CD14-positive monocyte (primary cell): Measurements from ENCODE around the gene CASD1. TPM values are rescaled to one million over a fixed set of nuclear protein-coding genes. Genes with fewer than 3 reads are reported as not detected.

Experiments
- DNase-seq, 3 donors: peaks; one replicate each; pipeline ENCODE4 v3.0.0-alpha.2; 2011 to 2022
- H2AFZ ChIP-seq: 2 replicates; pipeline ENCODE4 v1.6.0; 2012; ENCODE audit warnings: mild to moderate bottlenecking, low read depth, low read length, inconsistent platforms; ENCODE audit not compliant: insufficient read depth, poor library complexity, severe bottlenecking
- H3K27ac ChIP-seq, 2 donors: 1 replicate in 1 of 2; 2 replicates in 1 of 2; pipeline ENCODE4 v1.5.1; 2012 to 2013; ENCODE audit warnings: low read length in 2 of 2, control low read depth in 1 of 2, inconsistent platforms in 1 of 2, low read depth in 1 of 2, mild to moderate bottlenecking in 1 of 2
- H3K27me3 ChIP-seq, 2 donors: one replicate each; pipeline versions ENCODE4 v1.6.0 to v1.6.1; 2011 to 2013; ENCODE audit warnings: low read length in 2 of 2; ENCODE audit not compliant: control insufficient read depth in 2 of 2, insufficient read depth in 2 of 2
- H3K36me3 ChIP-seq, 2 donors: replicated peaks in 1 of 2; 1 replicate in 1 of 2; 2 replicates in 1 of 2; pipeline versions ENCODE4 v1.5.1 to v1.6.1; 2012 to 2013; ENCODE audit warnings: low read length in 2 of 2, control low read depth in 1 of 2, inconsistent platforms in 1 of 2, mild to moderate bottlenecking in 1 of 2; ENCODE audit not compliant: insufficient read depth in 2 of 2, control insufficient read depth in 1 of 2
- H3K4me1 ChIP-seq, 2 donors: 1 replicate in 1 of 2; 2 replicates in 1 of 2; pipeline versions ENCODE4 v1.5.1 to v1.6.1; 2012 to 2013; ENCODE audit warnings: low read length in 2 of 2, control low read depth in 1 of 2, inconsistent platforms in 1 of 2, mild to moderate bottlenecking in 1 of 2, moderate library complexity in 1 of 2; ENCODE audit not compliant: insufficient read depth in 2 of 2, control insufficient read depth in 1 of 2
- H3K4me2 ChIP-seq: replicated peaks from 2 replicates; pipeline ENCODE3; 2012; ENCODE audit warnings: low read length, moderate library complexity, mild to moderate bottlenecking; ENCODE audit not compliant: poor library complexity, severe bottlenecking; ENCODE audit errors: extremely low read depth
- H3K4me3 ChIP-seq, 3 experiments: fragments of 200-600 bp in 1 of 3; sonication (generic) in 1 of 3; replicated peaks in 1 of 3; 1 replicate in 2 of 3; 2 replicates in 1 of 3; pipeline ENCODE4 v1.5.1; 2011 to 2013; ENCODE audit warnings: low read length in 3 of 3, mild to moderate bottlenecking in 3 of 3, control low read depth in 2 of 3, low read depth in 2 of 3, inconsistent platforms in 1 of 3, moderate library complexity in 1 of 3
- H3K79me2 ChIP-seq: 2 replicates; pipeline ENCODE4 v1.6.0; 2012; ENCODE audit warnings: mild to moderate bottlenecking, control low read depth, inconsistent platforms, low read length, moderate library complexity; ENCODE audit not compliant: insufficient read depth
- H3K9ac ChIP-seq: 2 replicates; pipeline ENCODE4 v1.6.0; 2017; ENCODE audit warnings: low read length, mild to moderate bottlenecking; ENCODE audit not compliant: insufficient read depth, poor library complexity, severe bottlenecking
- H3K9me3 ChIP-seq, 2 donors: replicated peaks in 1 of 2; 1 replicate in 1 of 2; 2 replicates in 1 of 2; pipeline versions ENCODE4 v1.5.1 to v1.6.1; 2012 to 2013; ENCODE audit warnings: low read length in 2 of 2, control low read depth in 1 of 2; ENCODE audit not compliant: control insufficient read depth in 1 of 2, insufficient read depth in 1 of 2
- H4K20me1 ChIP-seq: 2 replicates; pipeline ENCODE4 v1.6.0; 2012; ENCODE audit warnings: mild to moderate bottlenecking, low read length, control low read depth, moderate library complexity; ENCODE audit not compliant: insufficient read depth
- H3K27ac Mint-ChIP-seq, 7 donors: one replicate each; pipeline ENCODE4 v1.8.0; 2020; ENCODE audit warnings: mild to moderate bottlenecking in 7 of 7, mixed read lengths in 7 of 7, moderate library complexity in 6 of 7, inconsistent platforms in 2 of 7
- H3K27me3 Mint-ChIP-seq, 3 donors: one replicate each; pipeline ENCODE4 v1.8.0; 2021 to 2022; ENCODE audit warnings: low read depth in 3 of 3, mild to moderate bottlenecking in 3 of 3, mixed read lengths in 3 of 3, moderate library complexity in 3 of 3, inconsistent platforms in 1 of 3
- H3K36me3 Mint-ChIP-seq, 2 donors: one replicate each; pipeline ENCODE4 v1.8.0; 2020; ENCODE audit warnings: mixed read lengths in 2 of 2, inconsistent platforms in 1 of 2, mild to moderate bottlenecking in 1 of 2
- H3K4me1 Mint-ChIP-seq: one replicate; pipeline ENCODE4 v1.8.0; 2020; ENCODE audit warnings: mild to moderate bottlenecking, mixed read lengths
- H3K4me3 Mint-ChIP-seq, 2 donors: one replicate each; pipeline ENCODE4 v1.8.0; 2020; ENCODE audit warnings: mild to moderate bottlenecking in 2 of 2, mixed read lengths in 2 of 2, moderate library complexity in 1 of 2
- H3K9me3 Mint-ChIP-seq, 7 donors: one replicate each; pipeline ENCODE4 v1.8.0; 2020 to 2022; ENCODE audit warnings: mixed read lengths in 7 of 7, mild to moderate bottlenecking in 6 of 7, moderate library complexity in 6 of 7, inconsistent platforms in 2 of 7
- CTCF ChIP-seq: fragments of 200-600 bp; IDR thresholded peaks from one replicate; pipeline ENCODE4 v1.8.0; 2022; ENCODE audit warnings: antibody characterized with exemption, mild to moderate bottlenecking
- WGBS: methylation state at CpG from one replicate; pipeline ENCODE4 v1.1.5; 2013; ENCODE audit warnings: missing lambda C conversion rate; ENCODE audit not compliant: insufficient coverage; 5-methylcytosine and 5-hydroxymethylcytosine counted together
- intact Hi-C, 2 donors: fragments of 100-400 bp; cut with micrococcal nuclease; formaldehyde crosslinking; loops; one replicate each; pipeline versions ENCODE4 v1.15.0 to v1.15.1; 2023
- polyA plus RNA-seq, 3 donors: library from polyadenylated mRNA; depleted of rRNA in 1 of 3; unstranded in 2 of 3; stranded (reverse) in 1 of 3; fragments of 300-500 nt in 2 of 3; fragments of >200 nt in 1 of 3; fragmentation: Illumina TruSeq in 2 of 3; gene quantifications; 1 replicate in 2 of 3; 2 replicates in 1 of 3; pipeline ENCODE4 v1.2.3, GENCODE V29; 2012 to 2021

CASD1 gene
- polyA plus RNA-seq, 3 donors = 2.0 to 4.4 (median 3.6) TPM

DNA sequence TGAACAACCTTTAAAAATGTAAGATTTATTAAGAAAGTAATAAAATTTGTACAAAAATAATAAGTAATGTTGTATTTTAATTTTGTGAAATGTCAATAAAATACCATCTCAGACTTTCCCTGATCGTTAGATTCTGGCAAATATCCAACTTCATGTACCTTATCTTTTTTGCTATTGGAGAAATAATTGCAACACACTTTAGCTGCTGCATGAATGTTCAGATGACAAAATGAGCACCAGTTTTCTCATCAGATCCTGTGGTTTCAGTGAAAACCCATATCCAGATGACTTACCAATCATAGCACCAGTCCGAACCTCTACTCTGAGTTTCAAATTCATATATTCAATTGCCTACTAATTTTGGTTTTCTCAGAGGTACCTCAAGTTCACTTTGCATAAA lies 69.9 kb downstream of the CASD1 start:
- no peaks in the 10 kb centered on the region for H3K4me1 ChIP-seq
- no peak for DNase-seq
- Mint-ChIP-seq H3K36me3 (peaks cover 6 to 22% of the 10 kb centered on the region in 2 donors), H3K27me3 (no peaks in the 10 kb centered on the region), H3K9me3 (peaks cover 8 to 23% (median 16%) of the 10 kb centered on the region in 7 donors), H3K4me3 (no peak overlapping the region), H3K4me1 (no peaks in the 10 kb centered on the region), H3K27ac (no peak overlapping the region)
- no peak overlapping the region for H3K4me3 ChIP-seq
- 83% methylated on average over 1 of the region's 2 CpGs for WGBS
- TF ChIP-seq CTCF = no peak
- no peak overlapping the region for H2AFZ ChIP-seq
- no peak overlapping the region for H3K9ac ChIP-seq
- H3K36me3 ChIP-seq = peaks cover 0 to 13% of the 10 kb centered on the region in 2 donors
- intact Hi-C loops = no loop called here
- H3K79me2 ChIP-seq = no peaks in the 10 kb centered on the region
- H3K4me2 ChIP-seq = no peak overlapping the region
- H4K20me1 ChIP-seq = no peaks in the 10 kb centered on the region
- H3K27ac ChIP-seq = no peak overlapping the region
- peaks cover 0 to 14% of the 10 kb centered on the region in 2 donors for H3K9me3 ChIP-seq
- no peaks in the 10 kb centered on the region for H3K27me3 ChIP-seq

- no peaks in the 10 kb centered on the region for H3K27me3 Mint-ChIP-seq
- DNase-seq = no peak
- Histone ChIP-seq H3K4me3 (no peak overlapping the region), H3K4me2 (no peak overlapping the region), H3K4me1 (no peaks in the 10 kb centered on the region), H4K20me1 (no peaks in the 10 kb centered on the region), H3K27ac (no peak overlapping the region), H2AFZ (no peak overlapping the region), H3K9ac (no peak overlapping the region), H3K9me3 (peaks cover 0 to 9% of the 10 kb centered on the region in 2 donors), H3K27me3 (no peaks in the 10 kb centered on the region), H3K79me2 (no peaks in the 10 kb centered on the region), H3K36me3 (peaks cover 0 to 10% of the 10 kb centered on the region in 2 donors)
- H3K9me3 Mint-ChIP-seq = peaks cover 0 to 11% (median 6%) of the 10 kb centered on the region in 7 donors
- intact Hi-C loops = no loop called here
- no peak for TF ChIP-seq CTCF
- WGBS = no CpG with 5 or more reads among the region's 1 CpG
- peaks cover 0 to 10% of the 10 kb centered on the region in 2 donors for H3K36me3 Mint-ChIP-seq
- no peaks in the 10 kb centered on the region for H3K4me1 Mint-ChIP-seq
- H3K27ac Mint-ChIP-seq = no peak overlapping the region
- no peak overlapping the region for H3K4me3 Mint-ChIP-seq
These were observed 71.0 kb downstream of the CASD1 start for GRCh38 chr7:94580601-94581000.
